Globus pallidus (tissue), 1 donor: Measurements from ENCODE around the gene SEPTIN14.
"Not testable (repeated sequence)": the region's sequence is repeated elsewhere in the genome, so short reads cannot be mapped to it uniquely, and the experiment has no call there.

Experiments used
- DNase-seq: peaks from one replicate; pipeline ENCODE4 v3.0.0-alpha.2; 2015; ENCODE audit warnings: low spot score

SEPTIN14 gene

DNA sequence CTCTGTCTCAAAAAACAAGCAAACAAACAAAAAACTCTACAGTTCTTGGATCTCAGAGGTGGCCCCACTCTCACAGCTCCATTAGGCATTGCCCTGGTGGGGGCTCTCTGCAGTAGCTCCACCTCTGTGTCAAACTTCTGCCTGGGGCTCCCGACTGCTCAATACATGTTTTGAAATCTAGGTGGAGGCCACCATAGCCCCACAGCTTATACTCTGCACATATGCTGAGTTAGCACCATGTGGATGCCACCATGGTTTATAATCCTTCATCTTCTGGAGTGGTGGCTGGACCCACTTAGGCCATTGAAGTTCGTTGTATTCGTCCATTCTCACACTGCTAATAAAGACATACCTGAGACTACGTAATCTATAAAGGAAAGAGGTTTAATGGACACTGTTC, 78.4 kb downstream of the SEPTIN14 start:
- DNase-seq = no peak

DNA sequence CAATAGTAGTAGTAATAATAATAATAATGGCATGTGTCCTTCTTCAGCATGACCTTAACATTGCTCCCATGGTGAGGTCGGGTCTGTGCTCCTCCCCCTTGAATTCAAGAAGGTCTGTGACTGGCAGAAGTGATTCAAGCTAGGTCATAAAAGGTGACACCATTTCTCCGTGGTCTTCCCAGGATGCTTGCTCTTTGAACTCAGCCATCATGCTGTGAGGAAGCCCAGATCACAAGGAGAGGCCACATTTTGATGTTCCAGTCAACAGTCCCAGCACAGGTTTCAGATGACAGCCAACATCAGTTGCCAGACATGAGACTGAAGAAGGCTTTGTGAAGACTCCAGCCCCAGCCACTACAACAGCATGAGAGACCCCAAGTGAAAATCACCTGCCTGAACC, 83.9 kb downstream of the SEPTIN14 start:
- DNase-seq = no peak

DNA sequence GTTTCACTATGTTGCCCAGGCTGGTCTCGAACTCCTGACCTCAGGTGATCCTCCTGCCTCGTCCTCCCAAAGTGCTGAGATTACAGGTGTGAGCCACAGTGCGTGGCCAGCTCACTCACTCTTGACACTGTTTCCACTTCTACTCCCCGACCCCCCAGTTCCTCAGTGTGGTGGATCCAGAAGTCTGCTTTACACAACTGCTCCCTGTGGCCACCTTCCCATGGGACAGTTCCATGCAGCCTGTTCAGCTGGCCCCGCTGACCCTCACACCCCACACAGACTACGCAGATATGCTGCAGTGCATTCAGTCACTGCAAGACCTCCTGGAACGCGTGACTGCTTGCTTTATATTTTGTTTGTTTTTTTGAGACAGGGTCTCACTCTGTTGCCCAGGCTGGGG, 86.4 kb downstream of the SEPTIN14 start:
- DNase-seq = no peak

DNA sequence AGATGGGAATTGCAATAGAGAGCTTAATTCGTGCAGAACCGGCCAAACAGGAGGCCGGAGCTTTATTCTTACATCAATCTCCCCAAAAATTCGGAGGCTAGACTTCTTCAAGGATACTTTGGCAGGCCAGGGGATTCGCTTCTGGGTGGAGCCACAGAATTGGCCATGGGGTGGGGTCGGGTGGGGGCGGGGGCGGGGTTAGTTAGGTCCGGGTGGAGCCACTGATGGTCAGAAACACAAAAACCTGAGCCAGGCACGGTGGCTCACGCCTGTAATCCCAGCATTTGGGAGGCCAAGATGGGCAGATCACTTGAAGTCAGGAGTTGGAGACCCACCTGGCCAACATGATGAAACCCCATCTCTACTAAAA, 87.5 kb downstream of the SEPTIN14 start:
- no peak for DNase-seq

DNA sequence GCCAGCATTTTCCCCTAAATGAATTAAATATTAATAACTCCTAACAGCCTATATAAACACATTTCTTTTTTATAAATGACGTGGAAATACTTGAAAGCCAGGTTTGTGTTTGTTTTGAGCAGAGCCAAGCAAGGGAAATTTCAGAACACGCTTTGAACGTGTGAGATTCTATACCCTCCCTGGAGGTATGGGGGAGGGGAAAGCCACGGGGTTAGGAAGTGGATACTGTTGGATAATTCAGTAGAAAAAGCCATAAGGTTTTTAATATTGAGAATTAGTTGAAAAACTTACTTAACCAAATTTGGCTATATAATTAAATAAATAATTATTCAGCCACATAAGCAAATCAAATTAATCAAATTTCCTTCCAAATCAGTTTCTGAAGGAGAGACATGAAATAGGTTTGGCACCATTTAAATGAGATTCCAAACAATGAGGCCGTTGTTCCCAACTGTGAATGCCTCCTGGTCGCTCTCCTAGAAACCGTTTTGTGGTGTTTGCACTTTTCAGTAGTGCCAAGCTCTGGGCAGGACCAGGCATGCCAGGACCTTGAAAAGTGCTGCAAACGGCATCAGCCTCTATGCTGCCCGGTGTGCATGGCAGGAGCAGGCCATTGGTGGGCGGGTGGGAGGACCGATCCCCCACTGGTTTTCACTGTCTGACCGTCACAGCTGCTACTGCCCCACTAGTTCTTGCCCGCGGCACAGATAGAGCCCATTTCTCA, 88.1 kb downstream of the SEPTIN14 start:
- DNase-seq = peak; percentile 52

DNA sequence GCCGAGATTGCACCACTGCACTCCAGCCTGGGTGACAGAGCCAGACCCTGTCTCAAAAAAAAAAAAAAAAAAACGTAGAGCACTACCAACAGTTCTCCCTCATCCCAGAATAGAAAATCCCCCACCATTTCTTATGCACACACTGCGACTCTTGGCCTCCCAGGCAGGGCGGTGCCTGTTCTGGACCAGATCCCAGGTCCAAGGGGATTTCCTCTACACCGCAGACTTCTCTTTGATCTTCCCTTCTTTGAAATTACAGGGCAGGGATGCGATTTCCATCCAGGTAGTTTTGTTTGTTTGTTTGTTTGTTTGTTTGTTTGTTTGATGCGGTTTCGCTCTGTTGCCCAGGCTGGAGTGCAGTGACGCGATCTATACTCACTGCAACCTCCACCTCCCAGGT, 91.8 kb downstream of the SEPTIN14 start:
- DNase-seq = no peak

DNA sequence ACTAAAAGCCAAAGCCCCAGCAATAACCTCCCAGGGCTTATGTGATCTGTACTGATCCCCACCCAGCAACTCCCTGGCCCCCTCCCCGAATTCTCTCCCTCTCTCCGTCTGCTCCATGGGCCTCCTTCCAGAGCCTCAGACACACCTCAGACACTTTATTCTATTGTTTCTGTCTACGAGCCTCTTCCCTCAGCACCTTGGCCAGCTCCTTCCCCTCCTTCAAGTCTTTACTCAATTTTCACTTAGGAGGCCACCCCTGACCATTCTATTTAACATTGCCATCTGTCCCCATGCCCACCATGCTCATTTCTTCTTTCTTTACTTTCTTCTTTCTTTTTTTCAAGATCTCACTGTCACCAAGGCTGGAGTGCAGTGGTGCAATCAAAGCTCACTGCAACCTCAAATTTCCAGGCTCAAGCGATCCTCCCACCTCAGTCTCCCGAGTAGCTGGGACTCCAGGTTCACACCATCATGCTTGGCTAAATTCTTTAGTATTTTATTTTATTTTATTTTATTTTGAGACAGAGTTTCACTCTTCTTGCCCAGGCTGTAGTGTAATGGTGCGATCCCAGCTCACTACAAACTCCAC, 109.2 kb downstream of the SEPTIN14 start:
- DNase-seq = not testable (repeated sequence)

DNA sequence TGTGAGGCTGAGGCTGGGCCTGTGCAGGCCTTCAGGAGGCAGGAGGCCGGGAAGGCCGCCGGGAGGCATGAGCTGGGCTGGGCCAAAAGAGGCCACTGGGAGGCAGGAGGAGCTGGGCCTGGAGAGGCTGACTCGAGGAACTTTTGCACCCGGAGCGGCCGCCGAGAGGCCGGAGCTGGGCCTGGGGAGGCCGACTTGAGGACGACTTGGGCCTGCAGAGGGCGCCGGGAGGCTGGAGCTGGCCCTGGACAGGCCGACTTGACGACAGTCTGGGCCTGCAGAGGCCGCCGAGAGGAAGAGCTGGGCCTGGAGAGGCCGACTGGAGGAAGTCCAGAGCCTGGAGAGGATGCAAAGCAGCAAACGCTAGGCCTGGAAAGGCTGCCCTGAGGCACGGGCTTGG, 117.8 kb downstream of the SEPTIN14 start:
- DNase-seq = not testable (repeated sequence)
